ENCODE results near the gene CEP112.

Gene CEP112

GRCh38 chr17:66107731-66108130, 84.2 kb downstream of the CEP112 start:
- TF ChIP-seq CTCF (IDR thresholded peaks at IDR 0.05) (no peak), ZFX (IDR thresholded peaks at IDR 0.05; ENCODE audit: borderline replicate concordance) (no peak)
- H3K27ac ChIP-seq: no peak overlapping the region

GRCh38 chr17:66098040-66098439, 93.9 kb downstream of the CEP112 start:
- H3K27ac ChIP-seq: no peak overlapping the region
- TF ChIP-seq CTCF (IDR thresholded peaks at IDR 0.05): no peak
- TF ChIP-seq ZFX (IDR thresholded peaks at IDR 0.05; ENCODE audit: borderline replicate concordance): no peak

- H3K27ac ChIP-seq: no peak overlapping the region
- TF ChIP-seq CTCF (IDR thresholded peaks at IDR 0.05) (no peak), ZFX (IDR thresholded peaks at IDR 0.05; ENCODE audit: borderline replicate concordance) (no peak)
These were observed 97.2 kb downstream of the CEP112 start for GRCh38 chr17:66094727-66095126.

GRCh38 chr17:66091445-66092080, 100.4 kb downstream of the CEP112 start:
- H3K27ac ChIP-seq: no peak overlapping the region
- TF ChIP-seq CTCF (IDR thresholded peaks at IDR 0.05) (no peak), ZFX (IDR thresholded peaks at IDR 0.05; ENCODE audit: borderline replicate concordance) (no peak)

GRCh38 chr17:66089764-66090163, 102.2 kb downstream of the CEP112 start:
- TF ChIP-seq CTCF (IDR thresholded peaks at IDR 0.05) (no peak), ZFX (IDR thresholded peaks at IDR 0.05; ENCODE audit: borderline replicate concordance) (no peak)
- H3K27ac ChIP-seq: no peak overlapping the region

- no peak for TF ChIP-seq CTCF (IDR thresholded peaks at IDR 0.05)
- TF ChIP-seq ZFX (IDR thresholded peaks at IDR 0.05; ENCODE audit: borderline replicate concordance): no peak
- no peak overlapping the region for H3K27ac ChIP-seq
These were observed 103.8 kb downstream of the CEP112 start for GRCh38 chr17:66088173-66088572.

- no peak overlapping the region for H3K27ac ChIP-seq
- TF ChIP-seq ZFX (IDR thresholded peaks at IDR 0.05; ENCODE audit: borderline replicate concordance) (no peak), CTCF (IDR thresholded peaks at IDR 0.05) (no peak)
These were observed 104.9 kb downstream of the CEP112 start for GRCh38 chr17:66087073-66087472.
